ENCODE data around the gene SGO2. TPM values are rescaled to one million over a fixed set of nuclear protein-coding genes. Genes with fewer than 3 reads are reported as not detected.

SGO2 gene
- total and polyA plus RNA-seq, 9 of the 15 experiments (the other 6 are each of a cell fraction or from before 2014, with no cell fraction given), result 14.5 to 25.9 (median 16.6) TPM

- no peak for TF ChIP-seq ZNF280B (CRISPR knock-in tag; IDR thresholded peaks at IDR 0.05)
- TF ChIP-seq PURB (CRISPR knock-in tag; IDR thresholded peaks at IDR 0.05; ENCODE audit: low read depth), result no peak
- TF ChIP-seq SRSF3 (IDR thresholded peaks at IDR 0.05; ENCODE audit: insufficient read depth, low read length), result no peak
- no peak for TF ChIP-seq WHSC1 (IDR thresholded peaks at IDR 0.05; ENCODE audit: low read length)
- TF ChIP-seq ZBTB9 (CRISPR knock-in tag; IDR thresholded peaks at IDR 0.05), result no peak
- no peak for TF ChIP-seq KAT2B (IDR thresholded peaks at IDR 0.05; ENCODE audit: low read depth, low read length)
- no peak for TF ChIP-seq MIER1 (IDR thresholded peaks at IDR 0.05; ENCODE audit: low read depth)
- no peak for TF ChIP-seq ZNF445 (CRISPR knock-in tag; IDR thresholded peaks at IDR 0.05; ENCODE audit: low read depth)
- no peak for TF ChIP-seq NCOA1 (IDR thresholded peaks at IDR 0.05; ENCODE audit: low read depth)
- TF ChIP-seq ZNF41 (CRISPR knock-in tag; conservative IDR thresholded peaks at IDR 0.05), result no peak
- TF ChIP-seq SMARCA5 (IDR thresholded peaks at IDR 0.05), result no peak
- no peak for TF ChIP-seq CREB3L1 (IDR thresholded peaks at IDR 0.05; ENCODE audit: borderline replicate concordance, low read depth)
- TF ChIP-seq XRCC3 (IDR thresholded peaks at IDR 0.05), result no peak
These were observed 100.0 kb downstream of the SGO2 start (continued) for GRCh38 chr2:200625958-200626363.

All from K562 (cell line).